ENCODE measurements around the gene SYT1.
"Not testable (repeated sequence)": the region's sequence is repeated elsewhere in the genome, so short reads cannot be mapped to it uniquely, and the experiment has no call there.

Gene SYT1

DNA sequence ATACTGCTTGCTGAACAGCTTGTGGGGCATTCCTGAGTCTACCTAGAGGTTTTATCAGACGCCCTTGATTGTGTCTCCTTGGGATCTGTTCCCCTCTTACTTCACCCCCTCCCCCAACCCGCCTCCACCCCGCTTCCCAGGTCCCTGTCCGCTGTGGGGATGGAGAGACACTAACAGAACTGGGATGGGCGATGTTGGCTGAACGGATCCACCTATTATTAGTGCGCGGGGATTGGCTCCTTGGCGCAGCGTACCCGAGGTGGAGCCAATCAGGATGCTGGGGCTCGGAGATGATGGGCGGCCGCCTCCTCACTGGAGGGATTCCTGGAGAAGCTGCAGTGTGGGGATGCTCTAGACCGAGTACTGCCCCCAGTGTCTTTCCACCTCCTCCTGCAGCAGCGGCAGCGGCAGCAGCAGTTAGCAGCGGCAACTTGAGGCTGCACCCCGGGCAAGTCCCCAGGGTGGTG is at the start of gene SYT1:
Gene SYT1, plus strand, starts transcription at position 372 of the 467 bp plus-strand sequence.
- no peak for FAIRE-seq

DNA sequence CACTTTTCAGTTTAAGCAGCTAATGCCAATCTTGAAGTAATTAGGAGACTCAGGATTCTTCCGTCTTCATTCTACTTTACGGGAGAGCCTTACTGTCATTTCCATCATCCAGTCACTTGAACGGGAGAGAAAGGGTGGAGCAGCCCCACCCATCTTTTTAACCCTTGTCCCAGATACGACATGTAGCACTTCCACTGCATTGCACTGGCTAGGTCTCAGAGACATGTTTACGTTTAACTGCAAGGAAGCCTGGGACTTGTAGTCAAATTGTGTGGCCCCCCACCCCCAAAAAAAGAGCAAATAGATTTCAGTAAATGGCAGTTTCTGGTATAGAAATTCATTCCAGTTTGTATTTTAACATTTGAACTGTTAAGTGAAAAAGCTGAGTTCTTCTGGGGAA is 46.1 kb upstream of the SYT1 start:
- FAIRE-seq = no peak

DNA sequence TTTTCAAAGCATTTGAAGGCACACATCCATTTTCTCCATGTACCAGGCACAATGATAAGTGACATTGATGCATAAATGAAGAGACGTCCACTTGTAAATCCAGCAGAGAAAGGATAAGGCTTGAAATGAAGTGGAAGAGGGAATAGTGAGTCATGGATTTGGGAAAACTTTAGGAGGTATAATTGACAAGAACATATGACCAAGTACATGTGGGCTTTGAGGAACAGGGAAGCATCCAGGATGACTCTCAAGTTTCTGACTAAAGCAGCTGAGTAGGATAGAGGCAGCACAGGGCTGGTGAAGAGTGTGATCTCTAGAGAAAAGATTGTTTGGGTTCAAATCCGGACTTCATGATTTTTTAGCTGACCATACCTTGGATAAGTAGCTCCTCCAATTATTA is 43.6 kb upstream of the SYT1 start:
- no peak for FAIRE-seq

DNA sequence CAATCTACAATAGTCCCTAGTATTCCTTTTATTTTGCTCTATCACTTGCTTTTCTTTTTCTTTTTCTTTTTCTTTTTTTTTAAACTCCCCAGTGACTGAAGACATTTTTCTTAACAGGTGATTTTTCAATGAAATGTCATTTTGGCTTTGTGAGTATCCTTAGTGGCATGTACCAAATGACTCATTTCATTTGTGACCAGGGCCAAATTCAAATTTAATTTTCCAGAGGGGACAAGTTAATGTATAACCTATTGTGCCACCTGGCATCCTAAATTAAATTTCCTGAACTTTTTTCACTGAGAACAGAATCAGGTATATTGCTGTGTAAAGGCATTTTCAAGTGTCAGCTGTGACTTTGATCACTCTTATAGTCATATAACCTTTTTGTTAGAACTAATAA is 39.7 kb upstream of the SYT1 start:
- FAIRE-seq = no peak

DNA sequence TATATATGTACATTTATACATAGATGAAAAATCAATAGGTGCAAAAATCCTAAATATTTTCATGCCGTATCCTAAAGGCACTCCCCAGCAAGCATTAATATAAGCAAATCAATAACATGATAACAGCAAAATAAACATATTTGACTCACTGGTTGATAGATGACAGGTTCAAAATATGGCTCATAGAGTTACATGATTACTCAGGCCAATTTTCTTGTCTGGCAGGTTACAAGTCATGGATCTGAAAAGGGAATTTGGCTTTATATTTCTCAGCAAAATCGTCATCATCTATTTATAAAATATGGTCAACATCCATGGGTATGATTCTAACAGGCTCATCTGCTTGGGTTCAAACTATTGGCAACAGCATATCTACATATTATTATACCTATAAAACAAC is 34.9 kb upstream of the SYT1 start:
- no peak for FAIRE-seq

- FAIRE-seq = no peak
These were observed 29.1 kb upstream of the SYT1 start for GRCh38 chr12:78835493-78835892.

- FAIRE-seq = not testable (repeated sequence)
These were observed 24.0 kb upstream of the SYT1 start for GRCh38 chr12:78840518-78841019.

GRCh38 chr12:78853231-78853630 is 11.3 kb upstream of the SYT1 start:
- FAIRE-seq = no peak

- no peak for FAIRE-seq
These were observed 832 bp upstream of the SYT1 start for GRCh38 chr12:78863482-78864402.

DNA sequence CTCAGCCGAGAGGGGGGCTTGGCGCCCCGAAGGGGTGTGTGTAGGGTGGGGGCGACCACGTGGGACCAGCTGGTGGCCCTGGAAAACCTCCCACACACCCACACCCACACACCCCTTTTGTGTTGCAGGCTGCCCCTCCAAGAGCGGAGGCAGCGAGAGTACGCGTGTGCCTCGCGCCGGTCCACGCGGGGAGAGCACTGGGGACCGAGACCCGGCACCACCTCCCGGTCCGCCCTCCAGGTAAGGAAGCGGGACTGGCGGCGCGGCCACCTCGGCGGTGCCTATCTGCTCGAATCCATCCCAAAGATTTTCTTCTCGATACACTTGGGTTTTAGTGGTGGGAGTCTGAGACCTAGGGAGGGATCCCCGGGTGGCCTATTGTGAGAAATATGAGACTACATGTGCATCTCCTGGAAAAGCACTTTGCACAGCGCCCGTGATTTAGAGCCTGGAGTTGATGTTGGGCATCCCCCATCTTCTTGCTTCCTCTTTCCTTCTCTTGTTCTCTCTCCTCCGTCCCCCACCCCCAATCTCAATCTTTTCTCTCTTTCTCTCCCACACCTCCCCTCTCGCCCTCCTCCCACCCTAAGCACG is 393 bp downstream of the SYT1 start:
- no peak for FAIRE-seq

DNA sequence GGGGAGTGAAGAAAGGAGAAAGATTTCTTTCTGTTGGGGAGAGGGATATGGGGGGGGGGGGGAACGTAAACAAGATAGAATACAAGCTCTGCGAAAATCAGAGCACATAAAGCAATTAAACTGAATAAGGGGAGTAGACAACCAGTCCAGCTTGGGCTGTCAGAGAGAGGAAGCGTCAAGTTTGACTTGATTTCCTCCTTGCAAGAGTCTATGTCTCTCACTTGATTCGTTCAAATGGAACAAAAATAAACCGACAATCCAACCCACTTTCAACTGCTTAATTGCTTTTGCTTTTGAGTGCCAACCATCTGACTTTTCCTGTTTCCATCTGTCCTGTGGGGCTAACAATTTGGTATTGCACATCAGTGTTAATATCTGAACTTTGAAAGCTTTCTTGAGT is 942 bp downstream of the SYT1 start:
- FAIRE-seq = no peak

DNA sequence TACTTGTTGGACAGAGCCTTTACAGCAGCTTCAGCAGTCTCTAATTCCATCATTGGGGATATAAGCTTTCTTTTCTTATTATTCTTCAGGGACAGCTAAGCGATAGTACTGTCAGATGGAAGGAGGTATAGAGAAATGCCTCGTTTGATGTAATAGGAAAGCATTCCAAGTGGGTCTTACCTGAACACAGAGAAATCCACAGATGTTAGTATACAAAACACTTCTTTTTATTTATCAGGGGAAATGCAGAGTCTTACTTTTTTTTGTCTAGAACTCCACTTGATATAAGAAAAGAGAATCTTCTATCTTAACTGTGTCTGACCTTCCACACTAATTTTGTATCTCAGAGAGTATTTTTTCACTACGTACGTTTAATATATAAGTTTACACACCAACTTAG is 1.9 kb downstream of the SYT1 start:
- FAIRE-seq = no peak

DNA sequence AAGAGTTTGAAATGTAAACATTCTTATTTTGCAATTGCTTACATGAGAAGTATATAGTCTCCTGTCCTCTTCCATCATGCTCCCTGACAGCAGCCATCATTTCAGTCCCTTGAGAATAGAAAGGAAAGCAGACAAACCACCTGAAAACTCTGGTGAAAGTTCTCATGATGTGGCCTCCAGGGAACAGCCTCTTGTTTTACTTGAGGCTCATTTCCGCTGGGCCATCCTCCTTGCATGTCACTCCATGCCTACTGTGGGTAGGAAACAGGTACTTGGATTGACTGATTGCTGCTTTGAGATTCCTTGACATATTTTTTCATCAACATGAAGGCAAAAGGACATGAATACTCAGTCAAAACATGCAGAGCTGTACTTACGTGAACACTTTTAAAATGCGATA is 6.0 kb downstream of the SYT1 start:
- FAIRE-seq = no peak

- FAIRE-seq = no peak
These were observed 7.0 kb downstream of the SYT1 start for GRCh38 chr12:78871566-78871965.

- FAIRE-seq = no peak
These were observed 13.9 kb downstream of the SYT1 start for GRCh38 chr12:78878459-78878858.

- FAIRE-seq = no peak
These were observed 14.3 kb downstream of the SYT1 start for GRCh38 chr12:78878866-78879265.

DNA sequence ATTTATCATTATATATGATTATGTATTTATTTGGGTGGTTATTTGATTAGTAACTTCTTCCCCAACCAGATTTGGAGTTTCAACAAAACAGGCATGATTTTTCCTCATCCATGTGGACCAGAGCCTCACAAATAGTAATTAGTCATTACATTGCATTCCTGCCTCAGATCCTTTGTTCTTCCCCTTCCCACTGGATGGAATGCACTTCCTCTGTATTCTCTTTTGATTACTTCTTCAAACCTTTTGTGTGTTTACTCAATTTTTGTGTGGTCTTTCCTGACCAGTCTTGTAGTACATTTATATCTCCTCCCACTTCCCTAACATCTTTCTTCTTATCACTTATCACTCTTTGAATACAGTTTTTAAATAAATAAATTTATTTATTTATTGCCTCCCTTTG is 15.5 kb downstream of the SYT1 start:
- FAIRE-seq = no peak

DNA sequence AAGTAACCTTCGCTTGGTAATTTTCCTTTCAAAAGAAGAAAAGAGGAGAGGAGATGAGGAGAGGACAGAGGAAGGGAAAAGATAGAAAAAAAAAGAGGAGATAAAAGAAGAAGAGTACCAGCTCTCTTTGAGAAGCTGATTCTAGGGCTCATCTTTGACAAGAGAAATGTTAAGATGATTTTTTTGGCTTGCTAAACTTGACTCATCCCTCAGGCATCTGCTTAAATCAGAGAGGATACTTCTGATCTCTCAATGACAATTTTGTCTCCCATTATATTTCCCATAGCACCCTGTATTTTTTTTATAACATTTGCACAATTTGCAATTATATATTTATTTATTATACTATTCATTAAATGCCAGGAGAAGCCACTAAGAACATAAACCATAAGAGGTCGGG is 17.1 kb downstream of the SYT1 start:
- FAIRE-seq = no peak

- no peak for FAIRE-seq
These were observed 20.9 kb downstream of the SYT1 start for GRCh38 chr12:78885466-78885865.

DNA sequence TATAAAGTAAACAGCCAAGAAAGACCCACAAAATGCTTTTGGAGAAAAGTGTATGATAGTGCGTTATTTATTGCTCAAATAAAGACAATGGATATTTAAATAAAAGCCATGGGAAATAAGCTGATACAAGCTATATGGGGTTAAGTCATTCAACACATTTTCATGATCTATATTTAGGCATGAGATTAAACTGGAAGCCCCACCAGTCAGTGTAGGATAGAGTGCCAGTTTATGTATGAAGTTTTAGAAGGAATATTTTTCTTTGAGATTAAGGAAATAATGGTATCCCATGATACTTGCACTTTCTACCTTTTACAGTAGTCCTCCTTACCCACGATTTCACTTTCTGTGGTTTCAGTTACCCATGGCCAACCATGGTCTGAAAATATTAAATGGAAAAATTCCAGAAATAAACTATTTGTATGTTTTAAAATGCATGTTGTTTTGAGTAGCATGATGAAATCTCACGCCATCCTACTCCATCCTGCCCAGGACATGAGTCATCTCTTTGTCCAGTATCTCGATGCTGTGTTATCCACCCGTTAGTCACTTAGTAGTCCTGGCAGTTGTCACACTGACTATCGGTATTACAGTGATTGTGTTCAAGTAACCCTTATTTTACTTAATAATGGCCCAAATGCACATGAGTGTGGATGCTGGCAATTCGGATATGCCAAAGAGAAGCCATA is 22.3 kb downstream of the SYT1 start:
- no peak for FAIRE-seq

- FAIRE-seq = no peak
These were observed 22.9 kb downstream of the SYT1 start for GRCh38 chr12:78887444-78887843.

GRCh38 chr12:78888568-78888967 is 24.0 kb downstream of the SYT1 start:
- no peak for FAIRE-seq

DNA sequence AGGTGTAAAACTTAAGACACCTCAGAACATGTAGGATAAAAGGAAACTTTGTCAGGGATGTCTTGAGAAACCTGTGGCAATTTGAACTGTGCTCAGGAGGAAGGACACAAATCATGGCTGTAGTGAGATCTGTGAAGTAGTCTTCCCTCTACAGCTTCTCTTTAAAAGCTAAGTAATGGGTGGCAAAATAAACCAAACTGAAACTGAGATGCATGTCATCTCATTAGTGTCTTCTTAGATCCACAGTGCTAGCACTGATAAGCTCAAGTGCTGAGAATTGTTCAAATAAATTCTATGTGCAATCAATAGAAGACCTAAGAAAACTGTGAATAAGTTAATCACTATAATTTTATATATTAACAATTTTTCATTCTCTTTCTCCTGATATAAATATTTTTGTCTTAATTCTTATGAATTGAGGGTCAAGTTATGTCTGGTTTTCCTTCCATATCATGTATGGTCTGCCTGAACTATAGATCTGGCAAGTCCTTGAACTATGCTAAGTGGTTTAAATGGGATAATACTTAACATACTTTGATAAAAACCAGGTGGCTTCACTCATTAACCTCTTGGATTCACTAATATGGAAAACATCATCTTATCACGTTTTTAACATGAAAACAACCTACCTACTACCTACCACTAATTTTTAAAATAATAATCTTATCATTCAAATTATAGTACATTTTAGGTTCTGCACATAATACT is 27.2 kb downstream of the SYT1 start:
- no peak for FAIRE-seq

Measured in colon (tissue), 2 donors.